GM12801 (cell line): ENCODE data around the gene SHROOM1.

ENCODE experiments used
- TF ChIP-seq, protein P1 (sequence below): IDR thresholded peaks from one replicate; pipeline ENCODE4 v1.5.1; 2011; ENCODE audit warnings: control low read depth; ENCODE audit not compliant: insufficient read length; ENCODE audit errors: extremely low read depth

SHROOM1 gene

GRCh38 chr5:132872788-132873118 is 42.3 kb upstream of the SHROOM1 start:
- TF ChIP-seq, protein P1, sequence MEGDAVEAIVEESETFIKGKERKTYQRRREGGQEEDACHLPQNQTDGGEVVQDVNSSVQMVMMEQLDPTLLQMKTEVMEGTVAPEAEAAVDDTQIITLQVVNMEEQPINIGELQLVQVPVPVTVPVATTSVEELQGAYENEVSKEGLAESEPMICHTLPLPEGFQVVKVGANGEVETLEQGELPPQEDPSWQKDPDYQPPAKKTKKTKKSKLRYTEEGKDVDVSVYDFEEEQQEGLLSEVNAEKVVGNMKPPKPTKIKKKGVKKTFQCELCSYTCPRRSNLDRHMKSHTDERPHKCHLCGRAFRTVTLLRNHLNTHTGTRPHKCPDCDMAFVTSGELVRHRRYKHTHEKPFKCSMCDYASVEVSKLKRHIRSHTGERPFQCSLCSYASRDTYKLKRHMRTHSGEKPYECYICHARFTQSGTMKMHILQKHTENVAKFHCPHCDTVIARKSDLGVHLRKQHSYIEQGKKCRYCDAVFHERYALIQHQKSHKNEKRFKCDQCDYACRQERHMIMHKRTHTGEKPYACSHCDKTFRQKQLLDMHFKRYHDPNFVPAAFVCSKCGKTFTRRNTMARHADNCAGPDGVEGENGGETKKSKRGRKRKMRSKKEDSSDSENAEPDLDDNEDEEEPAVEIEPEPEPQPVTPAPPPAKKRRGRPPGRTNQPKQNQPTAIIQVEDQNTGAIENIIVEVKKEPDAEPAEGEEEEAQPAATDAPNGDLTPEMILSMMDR: no peak

DNA sequence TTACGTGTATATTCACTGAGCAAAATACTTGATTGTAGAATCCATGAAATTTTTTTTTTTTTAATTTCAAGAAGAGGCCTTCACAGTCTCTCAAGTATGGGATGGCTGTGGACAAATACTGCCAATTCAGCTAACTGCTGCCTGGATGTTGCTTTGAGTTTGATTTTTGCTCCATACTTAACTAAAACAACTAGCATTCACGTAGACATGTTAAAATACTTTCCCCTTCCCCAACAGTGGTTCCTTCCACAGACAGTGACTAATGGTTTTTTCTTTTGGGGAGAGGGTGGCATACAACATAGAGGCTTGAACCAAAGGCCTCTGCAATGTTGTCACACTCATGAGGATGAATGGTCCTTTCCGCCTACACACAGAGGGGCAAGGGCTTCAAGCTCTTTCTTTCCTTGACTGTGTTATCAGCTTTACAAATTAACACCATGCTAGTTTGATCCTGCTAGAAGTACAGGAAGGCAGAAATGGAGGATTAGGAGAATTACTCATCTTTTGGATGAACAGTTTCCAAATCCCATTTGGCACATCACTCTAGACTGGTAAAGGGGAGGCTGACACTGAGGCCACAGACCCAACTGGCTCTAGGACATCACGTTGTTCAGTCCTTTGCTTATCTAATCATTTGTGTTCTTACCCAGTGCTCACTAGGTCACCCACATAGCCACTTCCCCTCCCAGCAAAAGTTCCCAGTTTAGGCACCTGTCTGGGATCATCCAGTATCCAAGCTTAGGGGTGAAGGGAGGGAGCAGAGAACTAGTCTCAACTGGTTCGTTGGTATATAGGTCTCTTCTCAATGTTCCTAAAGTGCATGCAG is 41.2 kb upstream of the SHROOM1 start:
- TF ChIP-seq, protein P1: no peak

DNA sequence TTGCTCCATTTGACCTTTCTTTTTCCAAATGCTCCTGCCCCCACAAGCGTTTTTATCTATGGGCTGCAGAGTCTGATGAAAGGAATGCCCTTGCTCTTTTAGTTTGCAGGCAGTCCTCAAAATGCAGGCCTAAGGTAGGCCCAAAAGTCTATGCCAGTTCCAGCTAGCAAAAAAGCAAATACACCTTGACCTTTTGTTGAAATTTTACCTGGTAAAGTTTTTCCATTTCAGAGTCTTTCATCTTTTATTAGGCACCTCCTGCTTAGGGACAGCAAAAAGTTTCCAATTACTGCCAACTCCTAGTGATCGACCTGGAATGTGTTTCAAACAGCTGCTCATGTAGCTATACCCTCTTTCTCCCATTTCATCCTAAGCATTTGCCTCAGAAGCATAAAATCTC is 40.4 kb upstream of the SHROOM1 start:
- TF ChIP-seq, protein P1: no peak

GRCh38 chr5:132868754-132869153 is 38.3 kb upstream of the SHROOM1 start:
- TF ChIP-seq, protein P1: no peak

GRCh38 chr5:132867046-132867451 is 36.6 kb upstream of the SHROOM1 start:
- TF ChIP-seq, protein P1: no peak

- TF ChIP-seq, protein P1: no peak
Measured at GRCh38 chr5:132866342-132867045, 36.0 kb upstream of the SHROOM1 start, which contains the start of the genes GDF9 and UQCRQ. TSS of gene GDF9 (minus strand) at chr5:132866469. CDS start at chr5:132864533, 1,936 bp downstream. TSS of gene UQCRQ (plus strand) at chr5:132866642. CDS start at chr5:132866882, 240 bp downstream.

DNA sequence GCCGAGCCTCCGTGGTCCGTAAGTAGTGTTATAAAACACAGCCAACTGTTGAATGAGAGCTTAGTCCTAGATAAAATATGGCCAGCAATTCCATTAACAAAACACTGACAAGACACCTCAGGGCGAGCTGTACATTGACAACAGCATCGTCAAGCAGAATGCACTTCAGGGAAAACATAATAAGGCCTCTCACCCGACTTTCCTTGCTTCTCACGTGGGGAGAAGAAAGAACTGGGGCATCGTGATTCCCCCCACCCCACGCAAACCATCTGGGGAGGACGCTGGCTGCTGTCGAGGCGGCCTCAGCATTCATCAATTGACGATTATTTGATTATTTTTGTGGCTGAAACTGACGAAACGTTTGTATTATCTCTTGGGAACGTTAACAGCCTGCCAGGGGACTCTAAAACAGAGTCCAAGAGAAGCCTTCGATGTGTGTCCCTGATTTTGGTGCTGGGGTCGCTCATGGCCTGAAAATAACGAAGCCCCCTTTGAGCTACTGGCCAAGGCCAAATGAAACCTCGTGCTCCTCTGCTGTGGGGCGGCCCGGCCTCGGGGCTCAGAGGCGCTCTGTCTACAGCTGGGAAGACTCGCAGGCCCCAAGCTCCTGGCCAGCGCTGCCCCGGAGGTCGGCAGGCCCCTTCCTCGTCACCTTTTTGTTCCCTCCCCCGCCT is 35.4 kb upstream of the SHROOM1 start:
- TF ChIP-seq, protein P1: no peak
